Activated CD8-positive, alpha-beta memory T cell treated with anti-CD3 and anti-CD28 coated beads, Interleukin-2, amount 50 U/mL, for 4 hours (primary cell): ENCODE results near the gene CCDC12.

Experiments used
- DNase-seq: peaks from one replicate; pipeline ENCODE4 v3.0.0-alpha.2; 2020

CCDC12 gene

GRCh38 chr3:46995901-46996562, 19.5 kb upstream of the CCDC12 start:
- no peak for DNase-seq

GRCh38 chr3:46994801-46995731, 18.5 kb upstream of the CCDC12 start:
- DNase-seq, result no peak

- DNase-seq, result no peak
Measured at GRCh38 chr3:46993986-46994385, 17.4 kb upstream of the CCDC12 start.

- no peak for DNase-seq
Measured at GRCh38 chr3:46993292-46993691, 16.7 kb upstream of the CCDC12 start.

- DNase-seq, result no peak
Measured at GRCh38 chr3:46992231-46992630, 15.7 kb upstream of the CCDC12 start.

GRCh38 chr3:46991406-46992165, 15.0 kb upstream of the CCDC12 start:
- no peak for DNase-seq

- DNase-seq, result no peak
Measured at GRCh38 chr3:46990573-46991374, 14.2 kb upstream of the CCDC12 start.

- DNase-seq, result no peak
Measured at GRCh38 chr3:46989146-46989810, 12.7 kb upstream of the CCDC12 start.

GRCh38 chr3:46988616-46989015, 12.1 kb upstream of the CCDC12 start:
- no peak for DNase-seq

- peak; percentile 82 for DNase-seq
Measured at GRCh38 chr3:46987743-46988401, 11.3 kb upstream of the CCDC12 start.

GRCh38 chr3:46987319-46987742, 10.8 kb upstream of the CCDC12 start:
- DNase-seq, result no peak

GRCh38 chr3:46986782-46987310, 10.3 kb upstream of the CCDC12 start:
- no peak for DNase-seq

GRCh38 chr3:46986055-46986730, 9.6 kb upstream of the CCDC12 start:
- no peak for DNase-seq

- DNase-seq, result no peak
Measured at GRCh38 chr3:46985588-46985987, 9.0 kb upstream of the CCDC12 start.

GRCh38 chr3:46984591-46985459, 8.3 kb upstream of the CCDC12 start:
- DNase-seq, result no peak

- no peak for DNase-seq
Measured at GRCh38 chr3:46982546-46982945, 6.0 kb upstream of the CCDC12 start.

- DNase-seq, result no peak
Measured at GRCh38 chr3:46981932-46982471, 5.5 kb upstream of the CCDC12 start.

GRCh38 chr3:46979958-46980497, 3.5 kb upstream of the CCDC12 start:
- DNase-seq, result no peak
